GM21529 (cell line): Measurements from ENCODE around the gene FUT4.
"Not testable (repeated sequence)": the region's sequence is repeated elsewhere in the genome, so short reads cannot be mapped to it uniquely, and the experiment has no call there.

Experiments used
- ATAC-seq: cut with Tn5 transposase; IDR thresholded peaks from one replicate; pipeline ENCODE4 v1.9.1; 2021; ENCODE audit not compliant: unreplicated experiment

FUT4 gene

GRCh38 chr11:94563848-94564467 is 20.2 kb downstream of the FUT4 start:
- ATAC-seq = no peak

GRCh38 chr11:94567181-94567670 is 23.5 kb downstream of the FUT4 start, which contains the start of gene PIWIL4:
Gene PIWIL4, plus strand, starts transcription at chr11:94567368. Its CDS starts 151 bp downstream, at chr11:94567519.
- no peak for ATAC-seq

- ATAC-seq = no peak
Observed at GRCh38 chr11:94568200-94568599, 24.5 kb downstream of the FUT4 start.

GRCh38 chr11:94568717-94569116 is 25.0 kb downstream of the FUT4 start:
- no peak for ATAC-seq

GRCh38 chr11:94572975-94573374 is 29.3 kb downstream of the FUT4 start:
- ATAC-seq = not testable (repeated sequence)

DNA sequence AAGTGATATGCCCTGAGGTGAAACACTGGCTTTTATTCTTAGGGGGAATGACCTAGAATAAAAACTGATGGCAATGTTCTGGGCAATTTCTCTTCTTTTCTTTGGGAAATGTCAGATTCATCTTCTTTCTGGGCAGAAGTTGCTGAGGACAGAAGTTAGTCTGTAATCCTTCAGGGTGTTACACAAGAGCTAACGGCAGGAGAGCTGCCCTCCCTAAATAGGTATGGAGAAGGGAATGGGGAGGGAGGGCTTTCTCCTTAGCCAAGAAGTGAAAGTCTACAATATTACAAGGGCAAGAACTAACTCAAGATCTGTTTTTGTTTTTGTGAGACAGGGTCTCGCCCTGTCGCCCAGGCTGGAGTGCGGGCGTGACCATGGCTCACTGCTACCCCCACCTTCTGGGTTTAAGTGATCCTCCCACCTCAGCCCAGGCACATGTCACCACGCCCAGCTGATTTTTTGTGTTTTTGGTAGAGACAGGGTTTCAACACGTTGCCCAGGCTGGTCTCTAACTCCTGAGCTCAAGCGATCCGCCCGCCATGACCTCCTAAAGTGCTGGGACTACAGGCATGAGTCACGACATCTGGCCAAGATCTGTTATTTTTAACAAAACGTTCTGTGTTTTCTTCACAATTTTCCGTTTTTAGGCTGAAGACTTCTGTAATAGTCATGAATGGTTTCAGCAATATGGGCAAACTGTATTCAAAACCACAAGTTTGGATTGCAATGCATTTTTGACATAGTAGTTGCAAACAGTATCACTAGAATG is 30.7 kb downstream of the FUT4 start:
- ATAC-seq = no peak

GRCh38 chr11:94576306-94576705 is 32.6 kb downstream of the FUT4 start:
- no peak for ATAC-seq

DNA sequence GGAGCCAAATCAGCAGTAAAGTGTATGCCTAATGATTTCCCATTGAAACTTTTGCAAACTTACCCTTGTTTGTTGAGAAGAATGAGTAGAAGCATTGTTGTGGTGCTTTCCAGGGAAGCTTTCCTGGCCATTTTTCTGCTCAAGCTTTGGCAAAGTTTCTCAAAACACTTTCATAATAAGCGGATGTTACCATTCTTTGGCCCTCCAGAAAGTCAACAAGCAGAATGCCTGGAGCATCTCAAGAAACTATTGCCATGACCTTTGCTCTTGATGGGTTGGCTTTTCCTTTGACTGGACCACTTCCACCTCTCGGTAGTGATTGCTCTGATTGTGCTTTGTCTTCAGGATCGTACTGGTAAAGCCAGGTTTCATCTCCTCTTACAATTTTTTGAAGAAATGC is 34.1 kb downstream of the FUT4 start:
- ATAC-seq = no peak

GRCh38 chr11:94581926-94582325 is 38.2 kb downstream of the FUT4 start:
- peak; percentile 64 for ATAC-seq

- ATAC-seq = no peak
Observed at GRCh38 chr11:94583213-94583865, 39.6 kb downstream of the FUT4 start.

- peak; percentile 51 for ATAC-seq
Observed at GRCh38 chr11:94583866-94584500, 40.3 kb downstream of the FUT4 start.

DNA sequence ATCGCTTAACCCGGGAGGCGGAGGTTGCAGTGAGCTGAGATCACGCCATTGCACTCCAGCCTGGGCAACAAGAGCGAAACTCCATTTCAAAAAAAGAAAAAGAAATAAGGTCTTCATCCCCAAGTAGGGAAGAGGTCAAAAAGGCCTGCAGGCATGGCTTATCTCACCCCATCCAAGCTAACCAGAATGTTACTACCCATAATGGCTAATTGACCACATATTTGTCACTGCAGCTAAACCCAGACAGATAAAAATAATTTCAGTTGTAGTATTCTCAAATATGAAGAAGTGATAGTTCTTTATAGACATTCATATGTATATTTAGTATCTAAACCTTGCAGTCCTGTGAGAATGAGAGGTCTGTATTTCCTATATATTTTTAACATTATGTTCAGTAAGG is 41.3 kb downstream of the FUT4 start:
- no peak for ATAC-seq

GRCh38 chr11:94585399-94585798 is 41.7 kb downstream of the FUT4 start:
- no peak for ATAC-seq

DNA sequence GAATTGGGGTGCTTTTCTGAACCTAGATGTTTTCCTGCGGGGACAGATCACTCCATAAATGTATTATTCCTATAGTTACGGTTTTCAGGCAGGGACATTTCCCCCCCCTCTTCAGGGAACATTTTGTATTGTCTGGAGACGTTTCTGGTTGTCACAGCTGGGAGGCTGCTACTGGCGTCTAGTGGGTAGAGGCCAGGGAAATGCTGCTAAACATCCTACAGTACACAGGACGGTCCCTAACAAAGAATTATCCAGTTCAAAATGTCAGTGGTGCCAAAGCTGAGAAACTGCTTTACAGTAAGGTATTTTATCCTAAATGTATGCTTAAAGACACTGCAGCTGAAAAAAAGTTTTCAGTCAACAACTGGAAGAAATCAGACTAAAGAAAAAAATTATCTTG is 42.8 kb downstream of the FUT4 start:
- no peak for ATAC-seq

GRCh38 chr11:94586978-94587377 is 43.3 kb downstream of the FUT4 start:
- ATAC-seq = no peak

DNA sequence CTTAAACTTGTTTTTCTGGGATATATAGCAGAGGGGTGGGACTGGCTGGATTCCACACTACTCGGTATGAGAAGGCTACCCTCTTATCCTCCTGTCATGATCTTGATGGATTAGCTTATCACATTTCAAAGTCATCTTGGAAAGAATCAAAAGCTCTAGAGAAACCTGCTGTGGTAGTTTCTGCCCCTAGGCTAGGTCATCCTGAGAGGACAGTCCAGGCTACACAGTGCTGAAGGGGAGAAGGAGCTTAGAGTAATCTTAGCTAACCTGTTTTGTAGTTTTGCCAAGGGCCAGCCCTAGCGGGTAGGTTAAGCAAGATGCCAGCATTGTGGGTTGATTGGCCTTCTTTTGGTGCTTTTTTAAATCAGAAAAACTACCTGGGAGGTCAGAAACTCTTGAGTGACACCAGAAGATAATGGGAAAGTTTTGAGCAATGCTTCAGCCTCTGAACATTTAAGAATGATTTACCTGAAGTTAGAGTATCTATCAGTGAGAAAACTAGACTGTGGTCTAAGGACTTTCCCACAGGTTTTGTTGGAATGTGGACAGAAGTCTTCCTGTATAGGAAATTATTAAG is 44.7 kb downstream of the FUT4 start:
- no peak for ATAC-seq

GRCh38 chr11:94590352-94591041 is 46.8 kb downstream of the FUT4 start:
- ATAC-seq = no peak

- ATAC-seq = peak; percentile 78
Observed at GRCh38 chr11:94593030-94593429, 49.3 kb downstream of the FUT4 start.

DNA sequence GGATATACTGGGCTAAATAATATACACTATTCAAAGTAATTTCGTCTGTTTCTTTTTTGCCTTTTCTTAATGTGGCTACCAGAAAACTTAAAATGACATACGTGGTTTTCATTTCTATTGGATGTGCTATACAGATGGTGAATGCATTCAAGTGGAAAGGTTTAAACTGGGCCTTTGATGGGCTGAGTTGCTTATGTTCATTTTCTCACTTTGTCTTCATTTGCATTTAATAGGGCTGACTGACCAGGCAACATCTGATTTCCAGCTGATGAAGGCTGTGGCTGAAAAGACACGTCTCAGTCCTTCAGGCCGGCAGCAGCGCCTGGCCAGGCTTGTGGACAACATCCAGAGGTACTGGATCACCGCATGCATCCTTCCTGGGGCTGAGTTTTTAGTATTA is 51.4 kb downstream of the FUT4 start:
- ATAC-seq = peak; percentile 49

DNA sequence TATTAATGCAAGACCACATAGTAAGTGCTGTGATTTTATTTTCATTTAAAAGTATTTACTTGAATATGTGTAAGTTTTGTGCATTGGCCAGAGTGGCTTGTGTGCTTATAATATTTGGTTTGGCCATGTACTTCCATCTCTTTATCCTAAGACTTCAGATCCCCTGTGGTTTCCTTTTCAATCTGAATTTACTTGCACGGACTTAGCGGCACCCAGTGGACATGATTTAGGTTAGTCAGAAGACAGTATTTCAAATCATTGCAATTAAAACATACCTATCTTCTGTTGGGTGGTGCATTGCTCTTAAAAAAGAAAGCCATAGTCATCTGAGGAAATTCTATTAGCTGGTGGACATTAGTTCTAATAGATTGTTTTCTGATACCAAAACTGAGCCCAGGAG is 54.2 kb downstream of the FUT4 start:
- no peak for ATAC-seq
